Lower leg skin (tissue), 4 donors: ENCODE data around the gene CTNNBL1. TPM values are rescaled to one million over a fixed set of nuclear protein-coding genes. Genes with fewer than 3 reads are reported as not detected.

ENCODE experiments used
- DNase-seq, 2 donors: peaks; one replicate each; pipeline ENCODE4 v3.0.0-alpha.2; 2019; ENCODE audit warnings: low spot score in 2 of 2
- H3K4me3 ChIP-seq: fragments of 200-600 bp; sonication (generic); 2 replicates; pipeline ENCODE4 v1.5.1; 2017; ENCODE audit warnings: mild to moderate bottlenecking, low read depth; ENCODE audit not compliant: poor library complexity, severe bottlenecking
- POLR2A ChIP-seq, 2 donors: fragments of 450-650 bp; IDR thresholded peaks; one replicate each; pipeline ENCODE4 v1.6.1; 2016 to 2017; ENCODE audit warnings: antibody characterized with exemption in 2 of 2, mild to moderate bottlenecking in 1 of 2, moderate library complexity in 1 of 2
- WGBS, 2 donors: methylation state at CpG; one replicate each; pipeline ENCODE4 v1.1.5; 2018; 5-methylcytosine and 5-hydroxymethylcytosine counted together
- intact Hi-C: fragments of 100-400 bp; cut with DNase I; formaldehyde crosslinking; loops from one replicate; pipeline ENCODE4 v1.15.0; 2023; ENCODE audit warnings: low total_unique reads
- total RNA-seq, 4 donors: library from RNA; depleted of rRNA; stranded (reverse); fragments of >200 nt; gene quantifications; one replicate each; pipeline ENCODE4 v1.1.0, GENCODE V29; 2016
- TF ChIP-seq, protein P1 (sequence below), 3 donors: fragments of 450-650 bp; IDR thresholded peaks; one replicate each; pipeline ENCODE4 v1.5.1; 2016; ENCODE audit warnings: antibody characterized with exemption in 3 of 3, mild to moderate bottlenecking in 3 of 3, moderate library complexity in 2 of 3

Gene CTNNBL1
- total RNA-seq, 4 donors from 2014 or later = 22.0 to 35.0 (median 27.5) TPM

DNA sequence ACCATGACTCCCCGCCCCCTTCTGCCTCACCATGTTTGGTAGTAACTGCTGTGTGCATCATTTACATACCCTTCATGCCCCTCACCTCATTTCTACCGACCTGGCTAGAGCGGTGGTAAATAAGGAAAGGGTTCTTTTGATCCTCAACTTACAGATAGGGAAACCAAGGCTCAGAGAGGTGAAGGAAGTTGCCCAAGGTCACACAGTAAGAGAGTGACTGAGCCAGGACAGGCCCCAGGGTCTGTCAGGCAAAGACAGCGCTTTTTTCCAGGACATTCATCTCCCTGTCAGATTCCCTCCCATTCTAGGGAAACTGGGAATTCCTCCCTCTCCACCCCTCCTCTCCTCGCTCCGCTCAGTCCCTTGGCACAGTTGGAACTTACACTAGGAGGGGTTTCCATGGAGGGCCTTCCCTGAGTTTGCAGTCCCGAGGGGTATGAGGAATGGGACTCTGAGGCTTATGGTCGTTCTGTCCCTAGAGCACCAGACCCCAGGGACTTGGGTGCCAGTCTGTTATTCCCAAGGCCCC, 211.1 kb downstream of the CTNNBL1 start:
- no peak overlapping the region for H3K4me3 ChIP-seq
- TF ChIP-seq POLR2A (IDR thresholded peaks at IDR 0.05) = no peak
- TF ChIP-seq, protein P1, sequence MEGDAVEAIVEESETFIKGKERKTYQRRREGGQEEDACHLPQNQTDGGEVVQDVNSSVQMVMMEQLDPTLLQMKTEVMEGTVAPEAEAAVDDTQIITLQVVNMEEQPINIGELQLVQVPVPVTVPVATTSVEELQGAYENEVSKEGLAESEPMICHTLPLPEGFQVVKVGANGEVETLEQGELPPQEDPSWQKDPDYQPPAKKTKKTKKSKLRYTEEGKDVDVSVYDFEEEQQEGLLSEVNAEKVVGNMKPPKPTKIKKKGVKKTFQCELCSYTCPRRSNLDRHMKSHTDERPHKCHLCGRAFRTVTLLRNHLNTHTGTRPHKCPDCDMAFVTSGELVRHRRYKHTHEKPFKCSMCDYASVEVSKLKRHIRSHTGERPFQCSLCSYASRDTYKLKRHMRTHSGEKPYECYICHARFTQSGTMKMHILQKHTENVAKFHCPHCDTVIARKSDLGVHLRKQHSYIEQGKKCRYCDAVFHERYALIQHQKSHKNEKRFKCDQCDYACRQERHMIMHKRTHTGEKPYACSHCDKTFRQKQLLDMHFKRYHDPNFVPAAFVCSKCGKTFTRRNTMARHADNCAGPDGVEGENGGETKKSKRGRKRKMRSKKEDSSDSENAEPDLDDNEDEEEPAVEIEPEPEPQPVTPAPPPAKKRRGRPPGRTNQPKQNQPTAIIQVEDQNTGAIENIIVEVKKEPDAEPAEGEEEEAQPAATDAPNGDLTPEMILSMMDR (IDR thresholded peaks at IDR 0.05) = no peak
- intact Hi-C loops = no loop called here
- 63 to 72% methylated on average over 8 of the region's 8 CpGs for WGBS, 2 donors
- DNase-seq = no peak

DNA sequence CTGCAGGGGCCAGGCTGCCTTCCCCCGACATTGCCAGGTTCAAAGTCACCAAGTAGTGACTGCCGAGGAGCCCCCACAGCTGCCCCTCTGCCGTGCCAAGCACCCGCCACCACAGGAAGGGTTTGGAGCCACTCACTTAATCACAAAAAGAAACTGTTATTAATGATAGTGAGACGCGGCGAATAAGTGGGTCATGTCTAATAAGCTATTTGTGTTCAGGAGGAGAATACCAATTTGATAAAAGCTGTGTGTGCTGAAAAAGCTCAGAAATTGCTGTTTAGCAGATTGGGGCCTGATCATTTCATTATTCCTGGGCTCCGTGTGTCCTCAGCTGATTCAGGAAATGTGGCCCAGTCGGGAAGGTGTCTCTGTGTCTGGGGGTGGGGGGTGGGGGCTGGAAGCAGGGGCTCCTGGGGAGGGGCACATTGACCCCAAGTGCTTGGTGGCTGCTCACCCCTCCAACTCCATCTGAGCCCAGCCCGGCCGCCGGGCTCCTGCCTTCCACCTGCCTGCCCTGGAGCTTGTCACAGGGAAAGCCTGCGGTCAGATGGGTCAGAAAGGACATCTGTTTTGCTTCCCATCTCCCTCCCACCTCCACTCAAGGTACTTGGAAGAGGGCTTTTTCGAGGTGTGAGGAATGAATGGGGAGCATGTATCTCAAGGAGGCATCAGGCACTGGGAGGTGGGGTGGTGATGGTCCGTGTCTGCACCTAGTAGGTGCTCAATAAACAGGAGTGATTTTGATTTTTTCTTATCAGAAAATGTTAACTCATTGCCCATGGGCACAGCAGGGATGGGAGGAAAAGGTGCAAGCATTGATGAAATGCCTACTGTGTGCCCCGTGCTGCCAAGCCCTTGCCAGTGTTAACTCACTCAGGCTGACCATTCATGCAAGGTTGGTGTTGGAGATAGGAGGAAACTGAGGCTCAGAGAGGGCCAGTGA, 212.1 kb downstream of the CTNNBL1 start:
- 71 to 72% methylated on average over 16 of the region's 16 CpGs for WGBS, 2 donors
- no peak for DNase-seq
- no peak for TF ChIP-seq POLR2A (IDR thresholded peaks at IDR 0.05)
- TF ChIP-seq, protein P1 (IDR thresholded peaks at IDR 0.05) = no peak

DNA sequence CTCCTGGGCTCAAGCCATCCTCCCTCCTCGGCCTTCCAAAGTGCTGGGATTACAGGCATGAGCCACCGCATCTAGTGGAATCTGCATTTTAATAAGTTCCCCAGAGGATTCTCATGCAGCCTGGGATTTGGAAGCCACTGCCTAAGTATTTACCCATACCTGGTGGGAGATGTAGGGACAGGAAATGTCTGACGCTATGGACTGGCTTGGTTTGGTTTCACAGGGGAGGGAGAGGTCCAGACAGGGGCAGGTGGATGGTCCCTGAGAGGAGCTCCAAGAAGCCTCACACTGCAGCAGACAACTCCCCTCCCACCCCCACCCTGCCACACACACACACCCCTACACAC, 213.5 kb downstream of the CTNNBL1 start:
- WGBS, 2 donors = 48 to 84% methylated on average over 3 of the region's 3 CpGs
- intact Hi-C loops = no loop called here
- H3K4me3 ChIP-seq = no peak overlapping the region
- DNase-seq = no peak
- TF ChIP-seq, protein P1 (IDR thresholded peaks at IDR 0.05) = no peak
- no peak for TF ChIP-seq POLR2A (IDR thresholded peaks at IDR 0.05)

More for the DNA sequence above, 212.1 kb downstream of the CTNNBL1 start:
- H3K4me3 ChIP-seq = no peak overlapping the region
- intact Hi-C loops = no loop called here

DNA sequence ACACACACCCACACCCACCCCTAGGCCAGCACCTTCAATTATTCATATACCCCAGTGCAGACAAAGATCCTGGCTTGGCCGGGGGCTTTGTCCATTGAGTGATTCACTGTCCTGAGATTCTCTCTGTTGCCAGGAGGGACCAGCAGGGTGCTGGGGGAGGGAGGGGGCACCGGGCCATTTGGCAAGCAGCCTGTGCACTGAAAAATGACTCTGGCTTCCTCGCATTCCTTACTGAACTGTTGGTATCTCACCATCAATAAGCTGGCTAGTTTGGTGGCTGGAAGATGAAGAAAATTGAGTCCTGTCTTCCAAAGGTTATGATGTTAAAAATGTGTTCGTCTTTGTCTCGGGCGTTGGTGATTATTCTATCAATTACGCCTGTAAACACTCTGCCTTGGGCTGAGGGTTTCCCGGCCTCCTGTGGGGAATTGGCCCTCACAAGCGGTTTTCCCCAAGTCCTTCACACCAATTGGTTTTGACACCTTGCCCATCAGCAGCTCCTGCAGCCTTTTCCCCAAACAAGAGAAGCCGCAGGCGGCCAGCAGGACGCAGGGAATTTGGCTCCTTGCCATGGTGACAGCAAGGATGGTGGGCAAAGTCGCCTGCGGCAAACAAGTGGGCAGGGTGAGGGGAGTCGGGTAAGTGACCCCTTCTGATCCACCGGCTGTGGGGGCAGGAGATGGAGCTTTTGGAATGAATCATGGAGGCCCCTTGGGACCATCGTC, 214.0 kb downstream of the CTNNBL1 start:
- no peak for TF ChIP-seq POLR2A (IDR thresholded peaks at IDR 0.05)
- TF ChIP-seq, protein P1 (IDR thresholded peaks at IDR 0.05) = no peak
- intact Hi-C loops = no loop called here
- no peak for DNase-seq
- 38 to 39% methylated on average over 17 of the region's 17 CpGs for WGBS, 2 donors
- H3K4me3 ChIP-seq = no peak overlapping the region

DNA sequence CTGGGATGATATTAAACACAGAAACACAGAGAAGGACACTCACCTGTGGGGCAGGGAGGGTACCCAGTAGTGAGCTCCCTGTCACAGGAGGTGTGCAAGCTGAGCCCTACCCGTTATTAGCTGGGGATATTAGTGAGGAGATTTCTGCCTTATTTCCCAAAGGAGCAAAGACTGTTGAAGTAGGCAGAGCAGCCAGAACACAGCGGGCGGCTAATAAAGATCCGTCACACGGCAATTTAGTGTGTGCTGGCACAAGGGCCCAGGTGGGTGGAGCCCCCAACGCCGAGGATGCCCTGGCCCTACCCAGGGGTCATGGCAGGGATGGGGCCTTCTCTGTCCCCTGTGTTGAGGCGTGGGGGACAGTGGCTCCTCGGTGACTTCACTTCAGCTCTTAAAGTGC, 217.4 kb downstream of the CTNNBL1 start:
- TF ChIP-seq, protein P1 (IDR thresholded peaks at IDR 0.05) = no peak
- TF ChIP-seq POLR2A (IDR thresholded peaks at IDR 0.05) = no peak
- DNase-seq = no peak
- no peak overlapping the region for H3K4me3 ChIP-seq
- 26 to 37% methylated on average over 9 of the region's 9 CpGs for WGBS, 2 donors
- intact Hi-C loops = no loop called here
